K562 (cell line): ENCODE results near the gene FMNL2. TPM values are rescaled to one million over a fixed set of nuclear protein-coding genes. Genes with fewer than 3 reads are reported as not detected.

Experiments
- ATAC-seq: fragments of 200-7000 bp; cut with Tn5 transposase; 3 replicates; pipeline ENCODE4 v1.9.1; 2020; ENCODE audit warnings: moderate library complexity
- BruUV-seq: library from RNA; stranded (reverse); fragments of 400-500 nt; replicated peaks from 2 replicates; lab custom pipeline; 2021; lab: Mats Ljungman, UMichigan
- CTCF ChIA-PET: fragments of 300-600 bp; formaldehyde crosslinking; extraction: SDS; loops from one replicate; lab custom pipeline; 2021; ENCODE audit warnings: low intra/inter-chr PET ratio; lab: Yijun Ruan, JAX
- POLR2A ChIA-PET: fragments of 300-600, 350-650 bp; sonication (Branson Sonifier 250); formaldehyde crosslinking; extraction: SDS; loops from one replicate; lab custom pipeline; 2021; ENCODE audit warnings: antibody characterized with exemption, inconsistent platforms; lab: Yijun Ruan, JAX
- DNase-seq, 4 experiments: peaks; one replicate each; pipeline versions ENCODE4 v3.0.0 to v3.0.0-alpha.2; 2011 to 2018; ENCODE audit warnings: low spot score in 3 of 4, mixed read lengths in 3 of 4; ENCODE audit errors: extremely low read depth in 1 of 4
- FAIRE-seq: peaks from 2 replicates; lab custom pipeline; 2011; peaks lifted over from hg19 to GRCh38; lab: Jason Lieb, UNC
- H2AFZ ChIP-seq: 2 replicates; pipeline ENCODE4 v1.6.0; 2011; ENCODE audit warnings: low read depth, low read length, control low read depth, inconsistent platforms
- H3K27ac ChIP-seq: fragments of 200-600 bp; 3 replicates; pipeline ENCODE4 v1.8.0; 2011; ENCODE audit warnings: low read depth, mild to moderate bottlenecking, control low read depth, inconsistent platforms, low read length, moderate library complexity, mixed read lengths; ENCODE audit errors: extremely low read depth
- H3K27me3 ChIP-seq, 2 experiments: fragments of 300-600 bp in 1 of 2; 2 replicates in 1 of 2; 3 replicates in 1 of 2; pipeline versions ENCODE4 v1.6.0 to v1.8.0; 2011; ENCODE audit warnings: inconsistent platforms in 2 of 2, low read length in 2 of 2, mild to moderate bottlenecking in 1 of 2, mixed read lengths in 1 of 2, moderate library complexity in 1 of 2; ENCODE audit not compliant: control insufficient read depth in 2 of 2, insufficient read depth in 2 of 2
- H3K36me3 ChIP-seq: fragments of 300-600 bp; 3 replicates; pipeline ENCODE4 v1.8.0; 2011; ENCODE audit warnings: mild to moderate bottlenecking, low read length, inconsistent platforms; ENCODE audit not compliant: control insufficient read depth, insufficient read depth
- H3K4me1 ChIP-seq, 2 experiments: fragments of 200-600 bp in 1 of 2; replicated peaks in 1 of 2; 2 replicates in 1 of 2; 3 replicates in 1 of 2; pipeline versions ENCODE4 v1.5.1 to v1.8.0; 2011; ENCODE audit warnings: inconsistent platforms in 2 of 2, low read length in 2 of 2, mild to moderate bottlenecking in 1 of 2, mixed read lengths in 1 of 2, moderate library complexity in 1 of 2; ENCODE audit not compliant: control insufficient read depth in 2 of 2, insufficient read depth in 2 of 2
- H3K4me2 ChIP-seq: 2 replicates; pipeline ENCODE4 v1.6.1; 2011; ENCODE audit warnings: low read length, control low read depth, inconsistent platforms, mixed read lengths; ENCODE audit not compliant: insufficient read depth
- H3K4me3 ChIP-seq: fragments of 200-600 bp; sonication (generic), shearing (Covaris generic); 2 replicates; pipeline ENCODE4 v1.5.1; 2016; ENCODE audit warnings: control low read depth, inconsistent platforms
- H3K79me2 ChIP-seq: fragments of 200-600 bp; 3 replicates; pipeline ENCODE4 v1.8.0; 2011; ENCODE audit warnings: low read length, inconsistent platforms; ENCODE audit not compliant: control insufficient read depth, insufficient read depth
- H3K9ac ChIP-seq, 2 experiments: 2 replicates each; pipeline versions ENCODE4 v1.6.0 to v1.6.1; 2011; ENCODE audit warnings: low read depth in 2 of 2, low read length in 2 of 2, control low read depth in 1 of 2, inconsistent platforms in 1 of 2, mild to moderate bottlenecking in 1 of 2, mixed read lengths in 1 of 2; ENCODE audit not compliant: insufficient read depth in 1 of 2
- H3K9me1 ChIP-seq: one replicate; pipeline ENCODE4 v1.6.0; 2011; ENCODE audit warnings: inconsistent platforms, mild to moderate bottlenecking, low read length, moderate library complexity; ENCODE audit not compliant: control insufficient read depth, insufficient read depth
- H3K9me3 ChIP-seq: replicated peaks from 2 replicates; pipeline ENCODE4 v1.5.1; 2011; ENCODE audit warnings: low read depth, low read length, inconsistent platforms; ENCODE audit not compliant: control insufficient read depth, insufficient read depth
- H4K20me1 ChIP-seq: replicated peaks from 2 replicates; pipeline ENCODE4 v1.6.1; 2011; ENCODE audit warnings: low read length, inconsistent platforms, mixed read lengths; ENCODE audit not compliant: control insufficient read depth, insufficient read depth
- SMAD1 ChIP-seq: fragments of 150-350 bp; IDR thresholded peaks from 2 replicates; pipeline ENCODE4 v1.6.1; 2014; ENCODE audit warnings: low read length, low read depth; ENCODE audit not compliant: partially characterized antibody
- SRSF7 ChIP-seq: fragments of 200-400 bp; formaldehyde crosslinking; optimal IDR thresholded peaks from 2 replicates; pipeline ENCODE3; 2017; ENCODE audit warnings: mild to moderate bottlenecking, low read depth, low read length
- TFAM ChIP-seq: fragments of 250-450 bp; sonication (Bioruptor Pico); conservative IDR thresholded peaks from 2 replicates; pipeline ENCODE4 v1.5.0; 2021; ENCODE audit warnings: mild to moderate bottlenecking, moderate library complexity
- ZNF609 ChIP-seq: sonication (generic); formaldehyde crosslinking; IDR thresholded peaks from 2 replicates; pipeline ENCODE4 v1.8.1; 2023; ENCODE audit warnings: missing genetic modification reagents, mild to moderate bottlenecking, borderline replicate concordance
- WGBS: fragments of 100-300 bp; shearing (Covaris generic); methylation state at CpG from one replicate; pipeline ENCODE4 v1.1.6; 2016; ENCODE audit warnings: low coverage, mixed read lengths; ENCODE audit not compliant: insufficient coverage; ENCODE audit errors: missing lambda C conversion rate; 5-methylcytosine and 5-hydroxymethylcytosine counted together
- in situ Hi-C: fragments of 300-500 bp; cut with MboI; formaldehyde crosslinking; loops from 4 replicates; pipeline ENCODE4 v1.15.0; 2018; ENCODE audit warnings: inconsistent platforms, mixed read lengths
- intact Hi-C: fragments of 100-400 bp; cut with micrococcal nuclease; formaldehyde crosslinking; loops from 2 replicates; pipeline ENCODE4 v1.14.2; 2022
- polyA plus RNA-seq, 8 experiments: library from polyadenylated mRNA; depleted of rRNA in 4 of 8; stranded (reverse) in 5 of 8; unstranded in 3 of 8; fragments of >200 nt; fragmentation: Nextera tagmentation in 2 of 8; fragmentation: Illumina TruSeq in 1 of 8; extraction: Ambion mirVana in 2 of 8; extraction: Trizol in 1 of 8; gene quantifications; 2 replicates each; pipeline versions ENCODE4 v1.2.1 to v1.2.3, GENCODE V29; 2011 to 2014; ENCODE audit warnings: inconsistent platforms in 1 of 8, missing spikeins in 1 of 8
- total RNA-seq, 7 experiments: library from RNA; depleted of rRNA in 6 of 7; stranded (reverse); fragments of >200 nt in 6 of 7; fragmentation: Illumina TruSeq in 2 of 7; extraction: Trizol in 2 of 7; gene quantifications; 2 replicates each; pipeline versions ENCODE4 v1.2.1 to v1.2.3, GENCODE V29; 2011 to 2021; ENCODE audit warnings: low replicate concordance in 1 of 7
- TF ChIP-seq, protein P1 (sequence below): sonication (generic); formaldehyde crosslinking; IDR thresholded peaks from 2 replicates; pipeline ENCODE4 v1.8.1; 2022; ENCODE audit warnings: missing genetic modification reagents
- TF ChIP-seq, protein P2 (sequence below): IDR thresholded peaks from 3 replicates; pipeline ENCODE4 v1.6.1; 2011; ENCODE audit warnings: borderline replicate concordance, mild to moderate bottlenecking, moderate library complexity; ENCODE audit not compliant: insufficient read length; ENCODE audit errors: extremely low read depth

FMNL2 gene
- total and polyA plus RNA-seq, 9 of the 15 experiments (the other 6 are each of a cell fraction or from before 2014, with no cell fraction given), result 0.15 to 0.49 (median 0.24) TPM; not detected in 1

- H3K36me3 ChIP-seq, result no peaks in the 10 kb centered on the region
- whole genome bisulfite sequencing, result 5% methylated on average over 3 of the region's 3 CpGs
- no peak overlapping the region for H3K27ac ChIP-seq
- ChIA-PET CTCF (no interaction called here), POLR2A (no interaction called here)
- TF ChIP-seq SRSF7 (no peak), SMAD1 (no peak), TFAM (no peak), ZNF609 (CRISPR knock-in tag) (no peak)
- TF ChIP-seq, protein P1, sequence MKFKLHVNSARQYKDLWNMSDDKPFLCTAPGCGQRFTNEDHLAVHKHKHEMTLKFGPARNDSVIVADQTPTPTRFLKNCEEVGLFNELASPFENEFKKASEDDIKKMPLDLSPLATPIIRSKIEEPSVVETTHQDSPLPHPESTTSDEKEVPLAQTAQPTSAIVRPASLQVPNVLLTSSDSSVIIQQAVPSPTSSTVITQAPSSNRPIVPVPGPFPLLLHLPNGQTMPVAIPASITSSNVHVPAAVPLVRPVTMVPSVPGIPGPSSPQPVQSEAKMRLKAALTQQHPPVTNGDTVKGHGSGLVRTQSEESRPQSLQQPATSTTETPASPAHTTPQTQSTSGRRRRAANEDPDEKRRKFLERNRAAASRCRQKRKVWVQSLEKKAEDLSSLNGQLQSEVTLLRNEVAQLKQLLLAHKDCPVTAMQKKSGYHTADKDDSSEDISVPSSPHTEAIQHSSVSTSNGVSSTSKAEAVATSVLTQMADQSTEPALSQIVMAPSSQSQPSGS (CRISPR knock-in tag), result no peak
- TF ChIP-seq, protein P2, sequence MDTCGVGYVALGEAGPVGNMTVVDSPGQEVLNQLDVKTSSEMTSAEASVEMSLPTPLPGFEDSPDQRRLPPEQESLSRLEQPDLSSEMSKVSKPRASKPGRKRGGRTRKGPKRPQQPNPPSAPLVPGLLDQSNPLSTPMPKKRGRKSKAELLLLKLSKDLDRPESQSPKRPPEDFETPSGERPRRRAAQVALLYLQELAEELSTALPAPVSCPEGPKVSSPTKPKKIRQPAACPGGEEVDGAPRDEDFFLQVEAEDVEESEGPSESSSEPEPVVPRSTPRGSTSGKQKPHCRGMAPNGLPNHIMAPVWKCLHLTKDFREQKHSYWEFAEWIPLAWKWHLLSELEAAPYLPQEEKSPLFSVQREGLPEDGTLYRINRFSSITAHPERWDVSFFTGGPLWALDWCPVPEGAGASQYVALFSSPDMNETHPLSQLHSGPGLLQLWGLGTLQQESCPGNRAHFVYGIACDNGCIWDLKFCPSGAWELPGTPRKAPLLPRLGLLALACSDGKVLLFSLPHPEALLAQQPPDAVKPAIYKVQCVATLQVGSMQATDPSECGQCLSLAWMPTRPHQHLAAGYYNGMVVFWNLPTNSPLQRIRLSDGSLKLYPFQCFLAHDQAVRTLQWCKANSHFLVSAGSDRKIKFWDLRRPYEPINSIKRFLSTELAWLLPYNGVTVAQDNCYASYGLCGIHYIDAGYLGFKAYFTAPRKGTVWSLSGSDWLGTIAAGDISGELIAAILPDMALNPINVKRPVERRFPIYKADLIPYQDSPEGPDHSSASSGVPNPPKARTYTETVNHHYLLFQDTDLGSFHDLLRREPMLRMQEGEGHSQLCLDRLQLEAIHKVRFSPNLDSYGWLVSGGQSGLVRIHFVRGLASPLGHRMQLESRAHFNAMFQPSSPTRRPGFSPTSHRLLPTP, result no peak
- in situ Hi-C loops, result no loop called here
- no peak for FAIRE-seq
- H3K79me2 ChIP-seq, result no peaks in the 10 kb centered on the region
- H2AFZ ChIP-seq, result no peak overlapping the region
- no TSS peak for BruUV-seq
- no peaks in the 10 kb centered on the region for H4K20me1 ChIP-seq
- intact Hi-C loops, result no loop called here
- DNase-seq, result no peak
- no peaks in the 10 kb centered on the region for H3K9me1 ChIP-seq
- H3K9ac ChIP-seq, result no peak overlapping the region
- H3K4me2 ChIP-seq, result no peak overlapping the region
- ATAC-seq, result no peak
- no peak overlapping the region for H3K4me3 ChIP-seq
- H3K4me1 ChIP-seq, result no peaks in the 10 kb centered on the region
- H3K27me3 ChIP-seq, result 0 out of 5 replicates have a peak, but pooled peaks cover 0 to 4% of the 10 kb centered on the region in 2 experiments
- H3K9me3 ChIP-seq, result no peaks in the 10 kb centered on the region
Observed at GRCh38 chr2:152413228-152414030, 78.5 kb downstream of the FMNL2 start.
